Endothelial cell (in vitro differentiated cells): ENCODE data around the gene MAP6. TPM values are rescaled to one million over a fixed set of nuclear protein-coding genes. Genes with fewer than 3 reads are reported as not detected.

Source experiments
- DNase-seq: peaks from one replicate; pipeline ENCODE4 v3.0.0; 2021; ENCODE audit warnings: low spot score
- H3K27ac Mint-ChIP-seq: one replicate; pipeline ENCODE4 v1.8.0; 2021; ENCODE audit warnings: mixed read lengths, inconsistent platforms; ENCODE audit not compliant: unreplicated experiment
- H3K27me3 Mint-ChIP-seq: one replicate; pipeline ENCODE4 v1.8.0; 2021; ENCODE audit warnings: mild to moderate bottlenecking, moderate library complexity, mixed read lengths, inconsistent platforms; ENCODE audit not compliant: unreplicated experiment
- H3K36me3 Mint-ChIP-seq: one replicate; pipeline ENCODE4 v1.8.0; 2021; ENCODE audit warnings: mild to moderate bottlenecking, low read depth, mixed read lengths, inconsistent platforms; ENCODE audit not compliant: unreplicated experiment
- H3K4me1 Mint-ChIP-seq: one replicate; pipeline ENCODE4 v1.8.0; 2021; ENCODE audit warnings: mild to moderate bottlenecking, mixed read lengths, inconsistent platforms; ENCODE audit not compliant: unreplicated experiment
- H3K4me3 Mint-ChIP-seq: one replicate; pipeline ENCODE4 v1.8.0; 2021; ENCODE audit warnings: mild to moderate bottlenecking, mixed read lengths, inconsistent platforms; ENCODE audit not compliant: unreplicated experiment
- H3K9me3 Mint-ChIP-seq: one replicate; pipeline ENCODE4 v1.8.0; 2021; ENCODE audit warnings: mixed read lengths, inconsistent platforms; ENCODE audit not compliant: unreplicated experiment
- CTCF ChIP-seq: fragments of 200-600 bp; sonication (generic); IDR thresholded peaks from one replicate; pipeline ENCODE4 v1.5.0; 2021; ENCODE audit warnings: antibody characterized with exemption; ENCODE audit not compliant: unreplicated experiment
- total RNA-seq: library from RNA; stranded (reverse); fragmentation: NEBNext Ultra II Directional; extraction: Animal tissue kit (Norgen Biotek cat#: 25700); gene quantifications from one replicate; pipeline ENCODE4 v1.2.1, GENCODE V29; 2021; ENCODE audit not compliant: unreplicated experiment

The MAP6 gene
- total RNA-seq, 1 donor from 2014 or later: 0.26 TPM

- TF ChIP-seq CTCF: no peak
- DNase-seq: peak; percentile 67
- peaks cover 55% of the 10 kb centered on the region for H3K4me1 Mint-ChIP-seq
- peaks cover 5% of the 10 kb centered on the region for H3K36me3 Mint-ChIP-seq
- H3K27me3 Mint-ChIP-seq: peaks cover 25% of the 10 kb centered on the region
- H3K4me3 Mint-ChIP-seq: peak overlapping the region; percentile 99
- H3K9me3 Mint-ChIP-seq: no peaks in the 10 kb centered on the region
- H3K27ac Mint-ChIP-seq: peak overlapping the region; percentile 99
Observed at GRCh38 chr11:75562836-75563484, 105.9 kb downstream of the MAP6 start.

- peak; percentile 78 for DNase-seq
- H3K27ac Mint-ChIP-seq: peak within 1 kb of the TSS; percentile 99
Observed at GRCh38 chr11:75562048-75562835, 106.6 kb downstream of the MAP6 start, which contains the start of gene SERPINH1. Gene SERPINH1, plus strand, starts transcription at chr11:75562253. Its CDS starts 4,097 bp downstream, at chr11:75566350.

GRCh38 chr11:75561426-75562047 lies 107.3 kb downstream of the MAP6 start:
- H3K9me3 Mint-ChIP-seq: no peaks in the 10 kb centered on the region
- TF ChIP-seq CTCF: no peak
- H3K36me3 Mint-ChIP-seq: peaks cover 5% of the 10 kb centered on the region
- peak overlapping the region; percentile 91 for H3K4me3 Mint-ChIP-seq
- peak overlapping the region; percentile 88 for H3K27ac Mint-ChIP-seq
- H3K4me1 Mint-ChIP-seq: peaks cover 63% of the 10 kb centered on the region
- DNase-seq: no peak
- H3K27me3 Mint-ChIP-seq: peaks cover 25% of the 10 kb centered on the region

More at GRCh38 chr11:75562048-75562835, 106.6 kb downstream of the MAP6 start, which contains the start of gene SERPINH1:
- Mint-ChIP-seq H3K27me3 (peaks cover 26% of the 10 kb centered on the region), H3K36me3 (peaks cover 5% of the 10 kb centered on the region), H3K4me1 (peaks cover 56% of the 10 kb centered on the region), H3K4me3 (peak within 1 kb of the TSS; percentile 99), H3K9me3 (no peaks in the 10 kb centered on the region)
- no peak for TF ChIP-seq CTCF

GRCh38 chr11:75560644-75561043 lies 108.2 kb downstream of the MAP6 start:
- no peak for TF ChIP-seq CTCF
- H3K36me3 Mint-ChIP-seq: peaks cover 1% of the 10 kb centered on the region
- no peaks in the 10 kb centered on the region for H3K9me3 Mint-ChIP-seq
- H3K27me3 Mint-ChIP-seq: peaks cover 25% of the 10 kb centered on the region
- peak overlapping the region; percentile 79 for H3K4me3 Mint-ChIP-seq
- no peak overlapping the region for H3K27ac Mint-ChIP-seq
- no peak for DNase-seq
- H3K4me1 Mint-ChIP-seq: peaks cover 62% of the 10 kb centered on the region
